CD4-positive, alpha-beta T cell treated with Interleukin-15 for 4 hours (primary cell): Measurements from ENCODE around the gene PRR7.

Experiments
- DNase-seq: peaks from one replicate; pipeline ENCODE4 v3.0.0-alpha.2; 2020; ENCODE audit warnings: low spot score

PRR7 gene

GRCh38 chr5:177437623-177438022, 9.0 kb upstream of the PRR7 start:
- DNase-seq: no peak

GRCh38 chr5:177438468-177438867, 8.1 kb upstream of the PRR7 start:
- DNase-seq: no peak

- DNase-seq: no peak
Observed at GRCh38 chr5:177439518-177440053, 7.0 kb upstream of the PRR7 start.

GRCh38 chr5:177440211-177440989, 6.2 kb upstream of the PRR7 start:
- DNase-seq: no peak

- DNase-seq: no peak
Observed at GRCh38 chr5:177440990-177441780, 5.4 kb upstream of the PRR7 start.

GRCh38 chr5:177442066-177442826, 4.4 kb upstream of the PRR7 start:
- DNase-seq: no peak

GRCh38 chr5:177443144-177443983, 3.2 kb upstream of the PRR7 start:
- DNase-seq: no peak

- peak; percentile 36 for DNase-seq
Observed at GRCh38 chr5:177444106-177445051, 2.2 kb upstream of the PRR7 start.

- peak; percentile 31 for DNase-seq
Observed at GRCh38 chr5:177445052-177445916, 1.3 kb upstream of the PRR7 start.

- DNase-seq: no peak
Observed at GRCh38 chr5:177445917-177446199, 756 bp upstream of the PRR7 start.

GRCh38 chr5:177447066-177447610, 524 bp downstream of the PRR7 start:
- peak; percentile 82 for DNase-seq

GRCh38 chr5:177447611-177448243, 1.1 kb downstream of the PRR7 start:
- DNase-seq: no peak

GRCh38 chr5:177448244-177448950, 1.8 kb downstream of the PRR7 start:
- DNase-seq: no peak

- no peak for DNase-seq
Observed at GRCh38 chr5:177449140-177450061, 2.8 kb downstream of the PRR7 start.

- DNase-seq: no peak
Observed at GRCh38 chr5:177450667-177451424, 4.2 kb downstream of the PRR7 start.
